Sigmoid colon (tissue), 4 donors: ENCODE data around the gene CACNB3.

Experiments used
- POLR2A ChIP-seq, 2 donors: fragments of 450-650 bp; IDR thresholded peaks; one replicate each; pipeline ENCODE4 v1.6.1; 2016; ENCODE audit warnings: antibody characterized with exemption in 2 of 2, mild to moderate bottlenecking in 2 of 2, moderate library complexity in 2 of 2
- POLR2AphosphoS5 ChIP-seq, 4 donors: sonication (generic); formaldehyde crosslinking; IDR thresholded peaks; one replicate each; pipeline ENCODE4 v1.6.1; 2017; ENCODE audit warnings: antibody characterized with exemption in 4 of 4
- TF ChIP-seq, protein P1 (sequence below), 4 experiments: fragments of 450-650 bp in 3 of 4; fragments of 200-600 bp in 1 of 4; IDR thresholded peaks; one replicate each; pipeline ENCODE4 v1.5.1; 2016 to 2019; ENCODE audit warnings: antibody characterized with exemption in 4 of 4, mild to moderate bottlenecking in 3 of 4, moderate library complexity in 2 of 4

DNA sequence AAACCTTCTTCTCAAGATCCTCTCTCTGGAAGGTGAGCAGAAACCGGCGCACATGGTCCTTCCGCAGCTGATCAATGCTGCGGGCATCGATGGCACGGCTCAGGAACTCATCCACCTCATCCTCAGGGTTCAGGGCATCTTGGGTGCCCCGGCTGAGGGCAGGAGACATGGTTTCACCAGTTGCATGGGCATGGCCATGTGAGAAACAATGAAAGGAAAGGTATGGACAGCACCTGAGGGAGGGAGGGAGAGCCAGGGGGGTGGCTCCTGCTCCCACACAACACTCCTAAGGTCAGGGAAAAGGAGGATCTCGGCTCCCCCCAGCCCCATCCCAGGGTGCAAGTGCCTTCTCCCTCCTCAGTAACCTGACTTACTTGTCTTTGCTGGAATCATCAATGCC lies 43.0 kb upstream of the CACNB3 start:
- TF ChIP-seq POLR2A (IDR thresholded peaks at IDR 0.05) (no peak), POLR2AphosphoS5 (IDR thresholded peaks at IDR 0.05) (no peak)
- TF ChIP-seq, protein P1, sequence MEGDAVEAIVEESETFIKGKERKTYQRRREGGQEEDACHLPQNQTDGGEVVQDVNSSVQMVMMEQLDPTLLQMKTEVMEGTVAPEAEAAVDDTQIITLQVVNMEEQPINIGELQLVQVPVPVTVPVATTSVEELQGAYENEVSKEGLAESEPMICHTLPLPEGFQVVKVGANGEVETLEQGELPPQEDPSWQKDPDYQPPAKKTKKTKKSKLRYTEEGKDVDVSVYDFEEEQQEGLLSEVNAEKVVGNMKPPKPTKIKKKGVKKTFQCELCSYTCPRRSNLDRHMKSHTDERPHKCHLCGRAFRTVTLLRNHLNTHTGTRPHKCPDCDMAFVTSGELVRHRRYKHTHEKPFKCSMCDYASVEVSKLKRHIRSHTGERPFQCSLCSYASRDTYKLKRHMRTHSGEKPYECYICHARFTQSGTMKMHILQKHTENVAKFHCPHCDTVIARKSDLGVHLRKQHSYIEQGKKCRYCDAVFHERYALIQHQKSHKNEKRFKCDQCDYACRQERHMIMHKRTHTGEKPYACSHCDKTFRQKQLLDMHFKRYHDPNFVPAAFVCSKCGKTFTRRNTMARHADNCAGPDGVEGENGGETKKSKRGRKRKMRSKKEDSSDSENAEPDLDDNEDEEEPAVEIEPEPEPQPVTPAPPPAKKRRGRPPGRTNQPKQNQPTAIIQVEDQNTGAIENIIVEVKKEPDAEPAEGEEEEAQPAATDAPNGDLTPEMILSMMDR (IDR thresholded peaks at IDR 0.05) = no peak
